Liver (tissue), 9 donors: ENCODE data around the gene EIF2A. TPM values are rescaled to one million over a fixed set of nuclear protein-coding genes. Genes with fewer than 3 reads are reported as not detected.

Experiments
- DNase-seq: peaks from one replicate; pipeline ENCODE4 v3.0.0-alpha.2; 2017; ENCODE audit warnings: low spot score
- H3K27ac ChIP-seq, 2 donors: one replicate each; pipeline ENCODE4 v1.7.0; 2013; ENCODE audit warnings: inconsistent platforms in 2 of 2, low read length in 2 of 2, control low read depth in 1 of 2, low read depth in 1 of 2, mild to moderate bottlenecking in 1 of 2
- H3K27me3 ChIP-seq, 4 donors: one replicate each; pipeline versions ENCODE4 v1.6.1 to v1.7.0; 2013; ENCODE audit warnings: low read length in 3 of 4, inconsistent platforms in 1 of 4, mild to moderate bottlenecking in 1 of 4, moderate library complexity in 1 of 4; ENCODE audit not compliant: control insufficient read depth in 4 of 4, insufficient read depth in 4 of 4
- H3K36me3 ChIP-seq, 4 donors: one replicate each; pipeline versions ENCODE4 v1.6.1 to v1.7.0; 2013; ENCODE audit warnings: low read length in 3 of 4, mild to moderate bottlenecking in 3 of 4, low read depth in 1 of 4, moderate library complexity in 1 of 4; ENCODE audit not compliant: control insufficient read depth in 4 of 4, insufficient read depth in 3 of 4
- H3K4me1 ChIP-seq, 4 donors: one replicate each; pipeline versions ENCODE4 v1.6.1 to v1.7.0; 2013; ENCODE audit warnings: low read length in 3 of 4, mild to moderate bottlenecking in 3 of 4, moderate library complexity in 1 of 4; ENCODE audit not compliant: control insufficient read depth in 4 of 4, insufficient read depth in 4 of 4
- H3K4me3 ChIP-seq, 3 donors: one replicate each; pipeline versions ENCODE4 v1.6.1 to v1.7.0; 2013; ENCODE audit warnings: low read length in 3 of 3, control low read depth in 1 of 3, low read depth in 1 of 3, mild to moderate bottlenecking in 1 of 3
- H3K9ac ChIP-seq, 2 donors: one replicate each; pipeline ENCODE4 v1.7.0; 2013; ENCODE audit warnings: low read length in 2 of 2, mild to moderate bottlenecking in 2 of 2, moderate library complexity in 2 of 2, control low read depth in 1 of 2, low read depth in 1 of 2
- H3K9me3 ChIP-seq, 4 donors: one replicate each; pipeline versions ENCODE4 v1.6.1 to v1.7.0; 2013; ENCODE audit warnings: low read length in 3 of 4; ENCODE audit not compliant: control insufficient read depth in 4 of 4
- EGR1 ChIP-seq, 2 donors: IDR thresholded peaks; 2 replicates each; pipeline ENCODE4 v1.6.1; 2016 to 2018; ENCODE audit warnings: antibody characterized with exemption in 2 of 2, low read depth in 2 of 2
- FOXA1 ChIP-seq: IDR thresholded peaks from 2 replicates; pipeline ENCODE4 v1.6.1; 2016; ENCODE audit warnings: antibody characterized with exemption
- FOXA2 ChIP-seq: IDR thresholded peaks from 2 replicates; pipeline ENCODE4 v1.6.1; 2016; ENCODE audit warnings: antibody characterized with exemption
- GABPA ChIP-seq, 2 donors: IDR thresholded peaks in 1 of 2; conservative IDR thresholded peaks in 1 of 2; 2 replicates each; pipeline ENCODE4 v1.6.1; 2016; ENCODE audit warnings: antibody characterized with exemption in 2 of 2, mild to moderate bottlenecking in 1 of 2, moderate library complexity in 1 of 2
- HNF4A ChIP-seq, 2 donors: conservative IDR thresholded peaks; 2 replicates each; pipeline ENCODE4 v1.6.1; 2016; ENCODE audit warnings: antibody characterized with exemption in 2 of 2, mild to moderate bottlenecking in 2 of 2
- HNF4G ChIP-seq: IDR thresholded peaks from 2 replicates; pipeline ENCODE4 v1.6.1; 2016; ENCODE audit warnings: antibody characterized with exemption
- JUND ChIP-seq, 2 donors: IDR thresholded peaks; 2 replicates each; pipeline ENCODE4 v1.6.1; 2016; ENCODE audit warnings: antibody characterized with exemption in 2 of 2
- NR2F2 ChIP-seq: IDR thresholded peaks from 2 replicates; pipeline ENCODE4 v1.6.1; 2016; ENCODE audit warnings: antibody characterized with exemption
- RAD21 ChIP-seq, 2 donors: IDR thresholded peaks; 2 replicates each; pipeline ENCODE4 v1.6.1; 2016; ENCODE audit warnings: antibody characterized with exemption in 2 of 2, mild to moderate bottlenecking in 2 of 2
- RXRA ChIP-seq, 2 donors: IDR thresholded peaks; 2 replicates each; pipeline ENCODE4 v1.6.1; 2017 to 2018; ENCODE audit warnings: antibody characterized with exemption in 2 of 2, mild to moderate bottlenecking in 1 of 2
- SP1 ChIP-seq: IDR thresholded peaks from 2 replicates; pipeline ENCODE4 v1.6.1; 2018; ENCODE audit warnings: antibody characterized with exemption, mild to moderate bottlenecking
- TAF1 ChIP-seq: conservative IDR thresholded peaks from 2 replicates; pipeline ENCODE4 v1.6.1; 2016; ENCODE audit warnings: antibody characterized with exemption, mild to moderate bottlenecking
- YY1 ChIP-seq: IDR thresholded peaks from 2 replicates; pipeline ENCODE4 v1.6.1; 2016; ENCODE audit warnings: antibody characterized with exemption, mild to moderate bottlenecking
- WGBS: extraction: QIAGEN DNeasy Blood & Tissue Kit; methylation state at CpG from one replicate; pipeline ENCODE4 v1.1.7; 2013; 5-methylcytosine and 5-hydroxymethylcytosine counted together
- polyA plus RNA-seq, 2 donors: library from polyadenylated mRNA; stranded (reverse) in 1 of 2; unstranded in 1 of 2; fragments of 200-250 nt in 1 of 2; fragments of >200 nt in 1 of 2; fragmentation: Nextera tagmentation in 1 of 2; extraction: Ambion mirVana in 1 of 2; gene quantifications; one replicate each; pipeline versions ENCODE4 v1.2.1 to v1.2.3, GENCODE V29; 2013 to 2015
- total RNA-seq, 2 donors: library from RNA; depleted of rRNA; stranded (reverse); fragments of >200 nt; gene quantifications; one replicate each; pipeline ENCODE4 v1.2.3, GENCODE V29; 2014
- TF ChIP-seq, protein P1 (sequence below): fragments of 150-350 bp; IDR thresholded peaks from 2 replicates; pipeline ENCODE4 v1.5.1; 2017; ENCODE audit warnings: improper control_type of control experiment, low read depth, low read length; ENCODE audit not compliant: missing input control
- TF ChIP-seq, protein P2 (sequence below): IDR thresholded peaks from 2 replicates; pipeline ENCODE4 v1.6.1; 2016; ENCODE audit warnings: antibody characterized with exemption
- TF ChIP-seq, protein P3 (sequence below): IDR thresholded peaks from 2 replicates; pipeline ENCODE4 v1.6.1; 2016; ENCODE audit warnings: antibody characterized with exemption
- TF ChIP-seq, protein P4 (sequence below): IDR thresholded peaks from 2 replicates; pipeline ENCODE4 v1.6.1; 2016; ENCODE audit warnings: antibody characterized with exemption, mild to moderate bottlenecking
- TF ChIP-seq, protein P5 (sequence below): IDR thresholded peaks from 2 replicates; pipeline ENCODE4 v1.6.1; 2016; ENCODE audit warnings: antibody characterized with exemption
- donor health status: healthy.
- donor health status: healthy.
- donor health status: healthy.
- donor health status: healthy.
- donor health status: healthy.

EIF2A gene
- total and polyA plus RNA-seq, 4 donors: 23.6 to 104 (median 47.2) TPM

DNA sequence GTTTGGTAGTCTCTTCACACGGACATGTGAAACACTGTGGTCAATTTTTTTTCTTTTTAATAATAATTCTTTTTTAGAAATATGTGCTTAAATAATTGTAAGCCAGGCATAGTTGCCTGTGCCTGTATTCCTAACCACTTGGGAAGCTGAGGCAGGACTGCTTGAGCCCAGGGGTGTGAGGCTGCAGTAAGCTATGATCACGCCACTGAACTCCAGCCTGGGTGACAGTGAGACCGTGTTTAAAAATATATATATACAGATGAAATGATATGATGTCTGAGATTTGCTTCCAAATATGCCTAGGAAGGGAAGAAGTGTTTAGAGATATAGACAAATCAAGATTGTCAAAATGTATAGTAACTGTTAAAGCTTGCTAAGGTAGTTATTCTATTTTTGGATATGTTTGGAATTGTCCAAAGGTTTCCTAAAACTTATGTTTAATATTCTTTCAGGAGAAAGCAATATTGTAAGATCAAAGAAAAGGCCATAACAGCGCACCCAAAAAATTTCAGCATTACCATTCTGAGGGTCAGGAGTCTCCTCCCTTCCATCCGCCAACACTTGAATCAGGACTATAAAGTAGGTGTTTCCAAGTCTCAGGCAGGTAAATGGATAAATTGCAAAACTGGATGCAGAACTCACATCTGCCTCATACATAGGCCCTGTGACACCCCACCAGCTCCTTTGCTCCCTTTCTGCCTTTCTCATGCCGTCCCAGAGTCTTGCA, 56.0 kb downstream of the EIF2A start:
- no peak for DNase-seq
- Histone ChIP-seq H3K4me1 (peaks cover 3 to 26% (median 10%) of the 10 kb centered on the region in 4 donors), H3K27ac (peak overlapping the region; percentile 89), H3K36me3 (no peaks in the 10 kb centered on the region), H3K9me3 (no peaks in the 10 kb centered on the region), H3K27me3 (no peaks in the 10 kb centered on the region), H3K4me3 (peak overlapping the region; percentile 71 to 88 (median 77)), H3K9ac (peak overlapping the region; percentile 90)
- 29% methylated on average over 6 of the region's 6 CpGs for WGBS
- TF ChIP-seq RXRA (IDR thresholded peaks at IDR 0.05) (no peak), FOXA1 (no peak), EGR1 (IDR thresholded peaks at IDR 0.05; ENCODE audit: low read depth in 2 of 2) (no peak), JUND (IDR thresholded peaks at IDR 0.05) (no peak), HNF4A (conservative IDR thresholded peaks at IDR 0.05) (no peak)
- TF ChIP-seq, protein P1, sequence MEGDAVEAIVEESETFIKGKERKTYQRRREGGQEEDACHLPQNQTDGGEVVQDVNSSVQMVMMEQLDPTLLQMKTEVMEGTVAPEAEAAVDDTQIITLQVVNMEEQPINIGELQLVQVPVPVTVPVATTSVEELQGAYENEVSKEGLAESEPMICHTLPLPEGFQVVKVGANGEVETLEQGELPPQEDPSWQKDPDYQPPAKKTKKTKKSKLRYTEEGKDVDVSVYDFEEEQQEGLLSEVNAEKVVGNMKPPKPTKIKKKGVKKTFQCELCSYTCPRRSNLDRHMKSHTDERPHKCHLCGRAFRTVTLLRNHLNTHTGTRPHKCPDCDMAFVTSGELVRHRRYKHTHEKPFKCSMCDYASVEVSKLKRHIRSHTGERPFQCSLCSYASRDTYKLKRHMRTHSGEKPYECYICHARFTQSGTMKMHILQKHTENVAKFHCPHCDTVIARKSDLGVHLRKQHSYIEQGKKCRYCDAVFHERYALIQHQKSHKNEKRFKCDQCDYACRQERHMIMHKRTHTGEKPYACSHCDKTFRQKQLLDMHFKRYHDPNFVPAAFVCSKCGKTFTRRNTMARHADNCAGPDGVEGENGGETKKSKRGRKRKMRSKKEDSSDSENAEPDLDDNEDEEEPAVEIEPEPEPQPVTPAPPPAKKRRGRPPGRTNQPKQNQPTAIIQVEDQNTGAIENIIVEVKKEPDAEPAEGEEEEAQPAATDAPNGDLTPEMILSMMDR: no peak
- TF ChIP-seq, protein P2, sequence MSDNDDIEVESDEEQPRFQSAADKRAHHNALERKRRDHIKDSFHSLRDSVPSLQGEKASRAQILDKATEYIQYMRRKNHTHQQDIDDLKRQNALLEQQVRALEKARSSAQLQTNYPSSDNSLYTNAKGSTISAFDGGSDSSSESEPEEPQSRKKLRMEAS: no peak

DNA sequence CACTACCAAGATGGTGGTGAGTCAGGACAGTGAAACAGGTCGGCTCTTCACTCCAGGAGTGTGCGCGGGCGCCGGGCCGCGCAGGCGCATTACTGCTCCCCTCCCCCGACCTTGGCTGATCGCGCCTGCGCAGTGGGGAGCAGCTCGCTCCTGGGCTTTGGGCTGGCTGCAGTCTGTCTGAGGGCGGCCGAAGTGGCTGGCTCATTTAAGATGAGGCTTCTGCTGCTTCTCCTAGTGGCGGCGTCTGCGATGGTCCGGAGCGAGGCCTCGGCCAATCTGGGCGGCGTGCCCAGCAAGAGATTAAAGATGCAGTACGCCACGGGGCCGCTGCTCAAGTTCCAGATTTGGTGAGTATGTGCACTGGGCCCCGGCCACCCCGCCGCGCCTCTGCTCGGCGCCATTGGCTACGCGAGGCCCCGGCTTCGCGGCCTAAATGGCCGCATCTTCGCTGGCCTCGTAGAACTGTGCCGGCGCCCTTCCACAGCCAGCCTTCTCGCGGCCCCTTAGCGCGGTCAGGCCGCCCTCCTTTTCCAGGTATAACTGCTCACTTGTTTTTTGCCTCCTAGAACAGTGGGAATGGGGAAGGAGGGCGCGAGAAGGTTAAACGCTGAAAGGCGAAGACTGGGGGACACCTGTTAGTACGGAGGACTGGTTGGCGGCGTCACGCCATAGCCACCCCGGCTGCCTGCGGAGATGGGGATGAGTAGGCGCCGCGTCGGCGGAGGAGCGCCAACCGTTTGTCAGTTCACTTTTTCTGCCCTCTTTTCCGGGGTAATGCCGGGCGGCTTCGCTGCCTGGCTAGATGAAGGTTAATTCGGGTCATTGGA, 56.8 kb downstream of the EIF2A start, which contains the start of gene SELENOT:
Gene SELENOT, plus strand, starts transcription at position 169 of the 827 bp plus-strand sequence. Its CDS starts 42 bp downstream, at position 211.
- H3K36me3 ChIP-seq: no peaks in the 10 kb centered on the region
- peak within 1 kb of the TSS; percentile 90 for H3K9ac ChIP-seq
- peak within 1 kb of the TSS; percentile 71 to 97 (median 88) for H3K4me3 ChIP-seq
- under 1% methylated on average over 69 of the region's 69 CpGs for WGBS
- no peaks in the 10 kb centered on the region for H3K27me3 ChIP-seq
- H3K27ac ChIP-seq: peak within 1 kb of the TSS; percentile 89
- H3K9me3 ChIP-seq: no peaks in the 10 kb centered on the region
- TF ChIP-seq JUND (IDR thresholded peaks at IDR 0.05) (no peak), HNF4A (conservative IDR thresholded peaks at IDR 0.05) (peak in 1 of 2 donors; percentile 8), TAF1 (peak; percentile 90), GABPA (IDR thresholded peaks at IDR 0.05 in 1 of 2, conservative IDR thresholded peaks at IDR 0.05 in 1 of 2) (peak in 1 of 2 donors; percentile 30), RXRA (IDR thresholded peaks at IDR 0.05) (peak; percentile 30 to 45), HNF4G (no peak), FOXA1 (no peak), YY1 (peak; percentile 98), SP1 (peak; percentile 24), EGR1 (IDR thresholded peaks at IDR 0.05; ENCODE audit: low read depth in 2 of 2) (no peak), RAD21 (IDR thresholded peaks at IDR 0.05) (peak in 1 of 2 donors; percentile 12), FOXA2 (no peak), NR2F2 (no peak)
- TF ChIP-seq, protein P3, sequence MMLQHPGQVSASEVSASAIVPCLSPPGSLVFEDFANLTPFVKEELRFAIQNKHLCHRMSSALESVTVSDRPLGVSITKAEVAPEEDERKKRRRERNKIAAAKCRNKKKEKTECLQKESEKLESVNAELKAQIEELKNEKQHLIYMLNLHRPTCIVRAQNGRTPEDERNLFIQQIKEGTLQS: no peak
- TF ChIP-seq, protein P2: peak; percentile 14
- TF ChIP-seq, protein P4, sequence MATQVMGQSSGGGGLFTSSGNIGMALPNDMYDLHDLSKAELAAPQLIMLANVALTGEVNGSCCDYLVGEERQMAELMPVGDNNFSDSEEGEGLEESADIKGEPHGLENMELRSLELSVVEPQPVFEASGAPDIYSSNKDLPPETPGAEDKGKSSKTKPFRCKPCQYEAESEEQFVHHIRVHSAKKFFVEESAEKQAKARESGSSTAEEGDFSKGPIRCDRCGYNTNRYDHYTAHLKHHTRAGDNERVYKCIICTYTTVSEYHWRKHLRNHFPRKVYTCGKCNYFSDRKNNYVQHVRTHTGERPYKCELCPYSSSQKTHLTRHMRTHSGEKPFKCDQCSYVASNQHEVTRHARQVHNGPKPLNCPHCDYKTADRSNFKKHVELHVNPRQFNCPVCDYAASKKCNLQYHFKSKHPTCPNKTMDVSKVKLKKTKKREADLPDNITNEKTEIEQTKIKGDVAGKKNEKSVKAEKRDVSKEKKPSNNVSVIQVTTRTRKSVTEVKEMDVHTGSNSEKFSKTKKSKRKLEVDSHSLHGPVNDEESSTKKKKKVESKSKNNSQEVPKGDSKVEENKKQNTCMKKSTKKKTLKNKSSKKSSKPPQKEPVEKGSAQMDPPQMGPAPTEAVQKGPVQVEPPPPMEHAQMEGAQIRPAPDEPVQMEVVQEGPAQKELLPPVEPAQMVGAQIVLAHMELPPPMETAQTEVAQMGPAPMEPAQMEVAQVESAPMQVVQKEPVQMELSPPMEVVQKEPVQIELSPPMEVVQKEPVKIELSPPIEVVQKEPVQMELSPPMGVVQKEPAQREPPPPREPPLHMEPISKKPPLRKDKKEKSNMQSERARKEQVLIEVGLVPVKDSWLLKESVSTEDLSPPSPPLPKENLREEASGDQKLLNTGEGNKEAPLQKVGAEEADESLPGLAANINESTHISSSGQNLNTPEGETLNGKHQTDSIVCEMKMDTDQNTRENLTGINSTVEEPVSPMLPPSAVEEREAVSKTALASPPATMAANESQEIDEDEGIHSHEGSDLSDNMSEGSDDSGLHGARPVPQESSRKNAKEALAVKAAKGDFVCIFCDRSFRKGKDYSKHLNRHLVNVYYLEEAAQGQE: peak; percentile 87
- TF ChIP-seq, protein P1: peak; percentile 14
- TF ChIP-seq, protein P5, sequence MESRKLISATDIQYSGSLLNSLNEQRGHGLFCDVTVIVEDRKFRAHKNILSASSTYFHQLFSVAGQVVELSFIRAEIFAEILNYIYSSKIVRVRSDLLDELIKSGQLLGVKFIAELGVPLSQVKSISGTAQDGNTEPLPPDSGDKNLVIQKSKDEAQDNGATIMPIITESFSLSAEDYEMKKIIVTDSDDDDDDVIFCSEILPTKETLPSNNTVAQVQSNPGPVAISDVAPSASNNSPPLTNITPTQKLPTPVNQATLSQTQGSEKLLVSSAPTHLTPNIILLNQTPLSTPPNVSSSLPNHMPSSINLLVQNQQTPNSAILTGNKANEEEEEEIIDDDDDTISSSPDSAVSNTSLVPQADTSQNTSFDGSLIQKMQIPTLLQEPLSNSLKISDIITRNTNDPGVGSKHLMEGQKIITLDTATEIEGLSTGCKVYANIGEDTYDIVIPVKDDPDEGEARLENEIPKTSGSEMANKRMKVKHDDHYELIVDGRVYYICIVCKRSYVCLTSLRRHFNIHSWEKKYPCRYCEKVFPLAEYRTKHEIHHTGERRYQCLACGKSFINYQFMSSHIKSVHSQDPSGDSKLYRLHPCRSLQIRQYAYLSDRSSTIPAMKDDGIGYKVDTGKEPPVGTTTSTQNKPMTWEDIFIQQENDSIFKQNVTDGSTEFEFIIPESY: no peak
- DNase-seq: peak; percentile 94
- peaks cover 5 to 26% (median 10%) of the 10 kb centered on the region in 4 donors for H3K4me1 ChIP-seq
